ENCODE data around the gene FCHSD1. TPM values are rescaled to one million over a fixed set of nuclear protein-coding genes. Genes with fewer than 3 reads are reported as not detected.

FCHSD1 gene
- total and polyA plus RNA-seq, 10 of the 15 experiments (the other 5 are each of a cell fraction or from before 2014, with no cell fraction given): 0.97 to 22.8 (median 10.7) TPM

GRCh38 chr5:141668601-141669265, 17.5 kb upstream of the FCHSD1 start:
- ChIA-PET RAD21 (ENCODE audit: unreplicated experiment) (interaction anchor here (1.1 to 1.6 kb wide), 2 partner anchors 77 to 293 kb away, joined by 4 to 9 read pairs; no protein-coding TSS in a partner anchor), CTCF (interaction anchor here (0.8 to 3.2 kb wide), 9 partner anchors 10 to 476 kb away, joined by 3 to 23 read pairs (median 5); no protein-coding TSS in a partner anchor), SMC1A (ENCODE audit: uncharacterized antibody, unreplicated experiment) (interaction anchor here (0.6 to 1.7 kb wide), 7 partner anchors 9 to 1136 kb away, joined by 3 to 5 read pairs (median 3); no protein-coding TSS in a partner anchor), POLR2A (no interaction called here)
- Histone ChIP-seq H3K9ac (ENCODE audit: control insufficient read depth, insufficient read depth, low read length) (no peak overlapping the region), H3K9me3 (replicated peaks; ENCODE audit: control insufficient read depth, insufficient read depth, low read length) (no peaks in the 10 kb centered on the region), H3K27me3 (replicated peaks in 1 of 2; ENCODE audit: control insufficient read depth in 2 of 2, insufficient read depth in 2 of 2, low read length in 1 of 2) (no peaks in the 10 kb centered on the region), H3K36me3 (ENCODE audit: control insufficient read depth in 2 of 2, insufficient read depth in 2 of 2, low read length in 1 of 2) (no peaks in the 10 kb centered on the region), H3K4me1 (ENCODE audit: control insufficient read depth, insufficient read depth, low read length) (no peaks in the 10 kb centered on the region), H3K79me2 (ENCODE audit: control insufficient read depth, insufficient read depth, low read length) (no peaks in the 10 kb centered on the region), H3K4me2 (ENCODE audit: control insufficient read depth, insufficient read depth) (no peak overlapping the region), H3K4me3 (no peak overlapping the region), H3K27ac (ENCODE audit: control insufficient read depth, insufficient read depth) (no peak overlapping the region), H2AFZ (ENCODE audit: control insufficient read depth, low read depth, low read length) (no peak overlapping the region), H4K20me1 (ENCODE audit: control insufficient read depth, insufficient read depth) (no peaks in the 10 kb centered on the region)
- ATAC-seq: no peak
- intact Hi-C loops (cut with micrococcal nuclease; ENCODE audit: unreplicated experiment): loop anchor here (10.0 kb wide), 1 partner anchor 296 kb away; the partner anchor contains the start of gene RNF14
- BruUV-seq (replicated peaks): no TSS peak
- FAIRE-seq: no peak
- in situ Hi-C loops (cut with MboI): no loop called here
- no peak for DNase-seq (ENCODE audit: low read depth, low spot score)
- TF ChIP-seq WRNIP1 (IDR thresholded peaks at IDR 0.05; ENCODE audit: borderline replicate concordance, low read depth, low read length) (no peak), ESRRA (IDR thresholded peaks at IDR 0.05; ENCODE audit: low read length) (no peak), ATF3 (IDR thresholded peaks at IDR 0.05; ENCODE audit: borderline replicate concordance, extremely low read depth, low read depth, low read length) (no peak), NRF1 (conservative IDR thresholded peaks at IDR 0.05; ENCODE audit: low read depth, low read length) (no peak), POLR2AphosphoS2 (IDR thresholded peaks at IDR 0.05; ENCODE audit: low read depth, low read length) (no peak), MEF2A (IDR thresholded peaks at IDR 0.05; ENCODE audit: insufficient read depth, low read depth, low read length) (no peak), RAD21 (IDR thresholded peaks at IDR 0.05; ENCODE audit: insufficient read depth, low read depth, low read length) (no peak), MXI1 (IDR thresholded peaks at IDR 0.05; ENCODE audit: low read depth, low read length) (no peak), USF2 (IDR thresholded peaks at IDR 0.05; ENCODE audit: borderline replicate concordance, low read depth, low read length) (no peak), TCF12 (IDR thresholded peaks at IDR 0.05; ENCODE audit: low read depth, low read length) (no peak), EGR1 (IDR thresholded peaks at IDR 0.05; ENCODE audit: borderline replicate concordance in 1 of 2, low read depth in 2 of 2, low read length in 2 of 2) (no peak), HCFC1 (IDR thresholded peaks at IDR 0.05; ENCODE audit: low read length) (no peak), CBX5 (IDR thresholded peaks at IDR 0.05; ENCODE audit: low read depth) (no peak), EED (IDR thresholded peaks at IDR 0.05; ENCODE audit: low read depth) (no peak)
- WGBS (ENCODE audit: insufficient coverage, insufficient replicate concordance, low lambda C conversion rate, missing lambda C conversion rate): 39% methylated on average over 8 of the region's 8 CpGs
